IMR-90 (cell line): ENCODE measurements around the gene LIPG. TPM values are rescaled to one million over a fixed set of nuclear protein-coding genes. Genes with fewer than 3 reads are reported as not detected.

ENCODE experiments used
- ATAC-seq: fragments of 200-7000 bp; cut with Tn5 transposase; 2 replicates; pipeline ENCODE4 v1.9.1; 2020; ENCODE audit warnings: low read depth, mild to moderate bottlenecking, moderate library complexity
- BruUV-seq: library from RNA; stranded (reverse); fragments of 400-500 nt; replicated peaks from 2 replicates; lab custom pipeline; 2021; lab: Mats Ljungman, UMichigan
- CTCF ChIA-PET: fragments of 300-600 bp; formaldehyde crosslinking; extraction: SDS; loops from one replicate; lab custom pipeline; 2021; ENCODE audit warnings: antibody characterized with exemption; lab: Yijun Ruan, JAX
- POLR2A ChIA-PET: fragments of 300-600 bp; sonication (Branson Sonifier 250); formaldehyde crosslinking; loops from one replicate; lab custom pipeline; 2022; ENCODE audit warnings: antibody characterized with exemption; ENCODE audit not compliant: unreplicated experiment; lab: Charles Lee
- DNase-seq: peaks from one replicate; pipeline ENCODE4 v3.0.0; 2013
- H2AFZ ChIP-seq: replicated peaks from 2 replicates; pipeline ENCODE3; 2013; ENCODE audit warnings: low read length, mild to moderate bottlenecking; ENCODE audit not compliant: poor library complexity
- H2AK5ac ChIP-seq: 2 replicates; pipeline ENCODE4 v1.6.1; 2013; ENCODE audit warnings: low read depth, low read length, inconsistent platforms
- H2AK9ac ChIP-seq: replicated peaks from 2 replicates; pipeline ENCODE3; 2013; ENCODE audit warnings: mild to moderate bottlenecking, low read depth, low read length, moderate library complexity; ENCODE audit not compliant: poor library complexity
- H2BK120ac ChIP-seq: 2 replicates; pipeline ENCODE4 v1.6.1; 2013; ENCODE audit warnings: low read depth, low read length, inconsistent platforms
- H2BK15ac ChIP-seq: 3 replicates; pipeline ENCODE4 v1.6.1; 2013; ENCODE audit warnings: low read depth, low read length, inconsistent platforms
- H2BK20ac ChIP-seq: 2 replicates; pipeline ENCODE4 v1.6.1; 2013; ENCODE audit warnings: low read depth, mild to moderate bottlenecking, inconsistent platforms, low read length, moderate library complexity
- H2BK5ac ChIP-seq: 2 replicates; pipeline ENCODE4 v1.6.1; 2013; ENCODE audit warnings: mild to moderate bottlenecking, low read depth, low read length, inconsistent platforms; ENCODE audit not compliant: poor library complexity, severe bottlenecking
- H3K14ac ChIP-seq: replicated peaks from 2 replicates; pipeline ENCODE4 v1.6.1; 2013; ENCODE audit warnings: low read depth, low read length, inconsistent platforms
- H3K18ac ChIP-seq: 2 replicates; pipeline ENCODE4 v1.6.1; 2013; ENCODE audit warnings: low read depth, low read length, control low read depth
- H3K23ac ChIP-seq: 2 replicates; pipeline ENCODE4 v1.6.1; 2013; ENCODE audit warnings: low read depth, low read length, inconsistent platforms
- H3K27ac ChIP-seq: 2 replicates; pipeline ENCODE4 v1.5.1; 2013; ENCODE audit warnings: mild to moderate bottlenecking, control low read depth, low read length; ENCODE audit not compliant: insufficient read depth
- H3K27me3 ChIP-seq: 2 replicates; pipeline ENCODE4 v1.6.1; 2013; ENCODE audit warnings: low read length; ENCODE audit not compliant: control insufficient read depth, insufficient read depth
- H3K36me3 ChIP-seq: 2 replicates; pipeline ENCODE4 v1.6.1; 2013; ENCODE audit warnings: low read length, mixed read lengths; ENCODE audit not compliant: control insufficient read depth, insufficient read depth
- H3K4ac ChIP-seq: 2 replicates; pipeline ENCODE4 v1.6.1; 2013; ENCODE audit warnings: low read depth, low read length, inconsistent platforms
- H3K4me1 ChIP-seq: 2 replicates; pipeline ENCODE4 v1.6.1; 2013; ENCODE audit warnings: low read length, mixed read lengths; ENCODE audit not compliant: control insufficient read depth, insufficient read depth
- H3K4me2 ChIP-seq: 2 replicates; pipeline ENCODE4 v1.6.1; 2013; ENCODE audit warnings: low read depth, mild to moderate bottlenecking, control low read depth, low read length, moderate library complexity
- H3K4me3 ChIP-seq: 2 replicates; pipeline ENCODE4 v1.5.1; 2013; ENCODE audit warnings: low read depth, mild to moderate bottlenecking, control low read depth, low read length, moderate library complexity; ENCODE audit not compliant: insufficient read depth
- H3K56ac ChIP-seq: 2 replicates; pipeline ENCODE4 v1.6.1; 2013; ENCODE audit warnings: low read length, inconsistent platforms; ENCODE audit not compliant: insufficient read depth; ENCODE audit errors: extremely low read depth
- H3K79me1 ChIP-seq, 2 experiments: 2 replicates each; pipeline ENCODE4 v1.6.1; 2013; ENCODE audit warnings: low read length in 2 of 2, inconsistent platforms in 1 of 2, low read depth in 1 of 2
- H3K9ac ChIP-seq: 2 replicates; pipeline ENCODE4 v1.6.1; 2013; ENCODE audit warnings: low read depth, low read length, control low read depth
- H3K9me1 ChIP-seq: 2 replicates; pipeline ENCODE4 v1.6.1; 2013; ENCODE audit warnings: low read length, inconsistent platforms; ENCODE audit not compliant: insufficient read depth
- H3K9me3 ChIP-seq: 2 replicates; pipeline ENCODE4 v1.6.1; 2013; ENCODE audit warnings: low read length; ENCODE audit not compliant: control insufficient read depth, insufficient read depth
- H4K20me1 ChIP-seq: 2 replicates; pipeline ENCODE4 v1.6.1; 2013; ENCODE audit warnings: low read length, inconsistent platforms; ENCODE audit not compliant: insufficient read depth
- H4K5ac ChIP-seq: 2 replicates; pipeline ENCODE4 v1.6.1; 2013; ENCODE audit warnings: mild to moderate bottlenecking, low read depth, low read length, control low read depth
- H4K8ac ChIP-seq, 2 experiments: 2 replicates each; pipeline ENCODE4 v1.6.1; 2013; ENCODE audit warnings: low read depth in 2 of 2, low read length in 2 of 2, control low read depth in 1 of 2, inconsistent platforms in 1 of 2
- H4K91ac ChIP-seq: 2 replicates; pipeline ENCODE4 v1.6.1; 2013; ENCODE audit warnings: low read depth, low read length, inconsistent platforms; ENCODE audit not compliant: insufficient read depth
- CHD1 ChIP-seq: IDR thresholded peaks from 2 replicates; pipeline ENCODE4 v1.6.1; 2012; ENCODE audit warnings: low read depth, low read length, improper control_type of control experiment
- MAFK ChIP-seq: IDR thresholded peaks from 2 replicates; pipeline ENCODE4 v1.6.1; 2012; ENCODE audit warnings: low read depth, low read length, improper control_type of control experiment
- MAZ ChIP-seq: IDR thresholded peaks from 2 replicates; pipeline ENCODE4 v1.6.1; 2012; ENCODE audit warnings: low read depth, mild to moderate bottlenecking, low read length, improper control_type of control experiment, moderate library complexity, borderline replicate concordance
- NFE2L2 ChIP-seq: fragments of 150-350 bp; IDR thresholded peaks from 2 replicates; pipeline ENCODE4 v1.6.1; 2016; ENCODE audit warnings: low read depth, mild to moderate bottlenecking, low read length
- POLR2A ChIP-seq: IDR thresholded peaks from 2 replicates; pipeline ENCODE4 v1.6.1; 2012; ENCODE audit warnings: mild to moderate bottlenecking, low read depth, low read length
- RAD21 ChIP-seq: IDR thresholded peaks from 2 replicates; pipeline ENCODE4 v1.6.1; 2012; ENCODE audit warnings: low read length, improper control_type of control experiment
- RFX5 ChIP-seq: IDR thresholded peaks from 2 replicates; pipeline ENCODE4 v1.8.0; 2012; ENCODE audit warnings: low read depth, mild to moderate bottlenecking, low read length, moderate library complexity
- SMC3 ChIP-seq: fragments of 150-350 bp; IDR thresholded peaks from 2 replicates; pipeline ENCODE4 v1.6.1; 2016; ENCODE audit warnings: low read depth, mild to moderate bottlenecking, antibody characterized with exemption, low read length, moderate library complexity
- WGBS, 2 experiments: methylation state at CpG; one replicate each; pipeline versions ENCODE4 v1.1.5 to v1.1.7; 2013; ENCODE audit warnings: missing lambda C conversion rate in 2 of 2; ENCODE audit not compliant: insufficient read length in 1 of 2; ENCODE audit errors: extremely low coverage in 2 of 2; 5-methylcytosine and 5-hydroxymethylcytosine counted together
- dilution Hi-C: fragments of 300-500 bp; cut with HindIII; formaldehyde crosslinking; loops from one replicate; pipeline ENCODE4 v1.14.3; 2018; ENCODE audit warnings: low sequenced_read_pairs; ENCODE audit not compliant: unreplicated experiment
- in situ Hi-C: fragments of 300-500 bp; cut with MboI; formaldehyde crosslinking; loops from 3 replicates; pipeline ENCODE4 v1.14.3; 2019; ENCODE audit warnings: low sequenced_read_pairs, inconsistent platforms, mixed read lengths
- intact Hi-C: fragments of 100-400 bp; cut with micrococcal nuclease; formaldehyde crosslinking; loops from 2 replicates; pipeline ENCODE4 v1.10.0; 2022
- polyA plus RNA-seq, 3 experiments: library from polyadenylated mRNA; depleted of rRNA; stranded (reverse); fragments of >200 nt; gene quantifications; 2 replicates each; pipeline ENCODE4 v1.2.3, GENCODE V29; 2012; ENCODE audit warnings: low replicate concordance in 1 of 3
- total RNA-seq: library from RNA; depleted of rRNA; stranded (reverse); fragments of >200 nt; gene quantifications from 2 replicates; pipeline ENCODE4 v1.2.3, GENCODE V29; 2012
- TF ChIP-seq, protein P1 (sequence below): fragments of 150-350 bp; IDR thresholded peaks from 2 replicates; pipeline ENCODE4 v1.6.1; 2017; ENCODE audit warnings: mild to moderate bottlenecking, antibody characterized with exemption, low read length, low read depth

The LIPG gene
- total and polyA plus RNA-seq, 2 of the 4 experiments (the other 2 are of a cell fraction) = under 0.01 to 0.14 TPM

GRCh38 chr18:49601211-49601610 lies 39.4 kb downstream of the LIPG start:
- in situ Hi-C loops (no loop called here), dilution Hi-C loops (no loop called here), intact Hi-C loops (no loop called here)
- Histone ChIP-seq H4K5ac (no peak overlapping the region), H4K8ac (no peak overlapping the region), H3K9me1 (no peaks in the 10 kb centered on the region), H2AK9ac (no peak overlapping the region), H2AFZ (no peak overlapping the region), H4K91ac (no peak overlapping the region), H3K56ac (no peak overlapping the region), H3K9me3 (peaks cover 3% of the 10 kb centered on the region; the same call in 1 of the 2 replicates), H3K18ac (no peak overlapping the region), H3K36me3 (no peaks in the 10 kb centered on the region), H4K20me1 (no peaks in the 10 kb centered on the region), H3K27me3 (peaks cover 21% of the 10 kb centered on the region), H3K4me2 (no peak overlapping the region), H3K4ac (no peak overlapping the region), H3K4me1 (no peaks in the 10 kb centered on the region), H3K79me1 (no peaks in the 10 kb centered on the region), H2BK20ac (no peak overlapping the region), H2BK5ac (no peak overlapping the region), H3K23ac (no peak overlapping the region), H3K14ac (no peak overlapping the region), H3K4me3 (no peak overlapping the region), H3K27ac (no peak overlapping the region), H2AK5ac (no peak overlapping the region), H2BK15ac (no peak overlapping the region), H3K9ac (no peak overlapping the region), H2BK120ac (no peak overlapping the region)
- WGBS, 2 experiments = no CpG with 5 or more reads among the region's 4 CpGs
- no TSS peak for BruUV-seq
- DNase-seq = no peak
- no peak for TF ChIP-seq POLR2A
- no peak for TF ChIP-seq MAZ
- no peak for TF ChIP-seq MAFK
- TF ChIP-seq, protein P1, sequence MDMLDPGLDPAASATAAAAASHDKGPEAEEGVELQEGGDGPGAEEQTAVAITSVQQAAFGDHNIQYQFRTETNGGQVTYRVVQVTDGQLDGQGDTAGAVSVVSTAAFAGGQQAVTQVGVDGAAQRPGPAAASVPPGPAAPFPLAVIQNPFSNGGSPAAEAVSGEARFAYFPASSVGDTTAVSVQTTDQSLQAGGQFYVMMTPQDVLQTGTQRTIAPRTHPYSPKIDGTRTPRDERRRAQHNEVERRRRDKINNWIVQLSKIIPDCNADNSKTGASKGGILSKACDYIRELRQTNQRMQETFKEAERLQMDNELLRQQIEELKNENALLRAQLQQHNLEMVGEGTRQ = no peak
- no peak for TF ChIP-seq RFX5
- TF ChIP-seq SMC3 = no peak
- TF ChIP-seq NFE2L2 = no peak
- no peak for TF ChIP-seq RAD21
- no peak for TF ChIP-seq CHD1
- POLR2A ChIA-PET = no interaction called here
- ATAC-seq = no peak
- CTCF ChIA-PET = no interaction called here
